Central memory CD8-positive, alpha-beta T cell (primary cell): Measurements from ENCODE around the gene HSPH1.

Experiments
- ATAC-seq: fragments of 150-1000 bp; cut with Tn5 transposase; replicated peaks from 2 replicates; pipeline ENCODE4 v1.10.0; 2022; ENCODE audit warnings: mild to moderate bottlenecking, moderate FRiP score, moderate number of reproducible peaks; ENCODE audit not compliant: poor library complexity, severe bottlenecking; ENCODE audit errors: extremely low read depth
- DNase-seq, 2 donors: peaks; one replicate each; pipeline ENCODE4 v3.0.0; 2021; ENCODE audit warnings: low spot score in 2 of 2
- H3K27ac Mint-ChIP-seq: one replicate; pipeline ENCODE4 v1.8.0; 2022; ENCODE audit warnings: low read depth, mild to moderate bottlenecking, moderate library complexity, mixed read lengths
- H3K27me3 Mint-ChIP-seq: one replicate; pipeline ENCODE4 v1.8.0; 2022; ENCODE audit warnings: mixed read lengths
- H3K36me3 Mint-ChIP-seq: one replicate; pipeline ENCODE4 v1.8.0; 2022; ENCODE audit warnings: mild to moderate bottlenecking, moderate library complexity, mixed read lengths; ENCODE audit not compliant: insufficient read depth
- H3K4me1 Mint-ChIP-seq: one replicate; pipeline ENCODE4 v1.8.0; 2022; ENCODE audit warnings: mixed read lengths
- H3K4me3 Mint-ChIP-seq: one replicate; pipeline ENCODE4 v1.8.0; 2022; ENCODE audit warnings: mild to moderate bottlenecking, moderate library complexity, mixed read lengths
- H3K9me3 Mint-ChIP-seq: one replicate; pipeline ENCODE4 v1.8.0; 2022; ENCODE audit warnings: mixed read lengths

The HSPH1 gene

DNA sequence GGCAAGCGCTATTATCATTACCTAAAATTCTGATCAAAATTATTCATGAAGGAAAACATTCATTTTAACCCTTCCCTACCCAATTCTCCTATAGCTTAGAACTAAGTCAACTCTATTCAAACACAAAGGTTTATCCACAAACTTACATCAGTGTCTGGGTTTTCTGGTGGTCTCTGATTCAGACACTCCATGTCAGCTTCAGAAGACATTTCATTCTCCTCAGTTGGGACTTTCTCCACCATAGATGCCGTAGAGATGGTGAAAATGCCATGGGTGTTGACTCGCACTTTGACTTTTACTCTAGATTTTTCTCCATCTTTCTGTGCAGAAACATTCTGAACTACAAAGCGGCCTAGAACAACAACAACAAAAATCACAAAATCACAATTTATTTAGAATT lies 16.3 kb downstream of the HSPH1 start:
- H3K4me1 Mint-ChIP-seq = peaks cover 23% of the 10 kb centered on the region
- DNase-seq (no peak), ATAC-seq (no peak)
- no peak overlapping the region for H3K4me3 Mint-ChIP-seq
- no peaks in the 10 kb centered on the region for H3K27me3 Mint-ChIP-seq
- no peaks in the 10 kb centered on the region for H3K9me3 Mint-ChIP-seq
- peaks cover 86% of the 10 kb centered on the region for H3K36me3 Mint-ChIP-seq
- peak overlapping the region; percentile 86 for H3K27ac Mint-ChIP-seq

GRCh38 chr13:31138515-31138914 lies 23.2 kb downstream of the HSPH1 start:
- H3K27ac Mint-ChIP-seq = no peak overlapping the region
- H3K27me3 Mint-ChIP-seq = no peaks in the 10 kb centered on the region
- H3K4me1 Mint-ChIP-seq = no peaks in the 10 kb centered on the region
- DNase-seq (no peak), ATAC-seq (no peak)
- H3K4me3 Mint-ChIP-seq = no peak overlapping the region
- no peaks in the 10 kb centered on the region for H3K9me3 Mint-ChIP-seq
- H3K36me3 Mint-ChIP-seq = peaks cover 75% of the 10 kb centered on the region

GRCh38 chr13:31136724-31137123 lies 25.0 kb downstream of the HSPH1 start:
- H3K9me3 Mint-ChIP-seq = no peaks in the 10 kb centered on the region
- DNase-seq (no peak), ATAC-seq (no peak)
- H3K27me3 Mint-ChIP-seq = no peaks in the 10 kb centered on the region
- no peak overlapping the region for H3K4me3 Mint-ChIP-seq
- H3K36me3 Mint-ChIP-seq = peaks cover 62% of the 10 kb centered on the region
- H3K4me1 Mint-ChIP-seq = no peaks in the 10 kb centered on the region
- peak overlapping the region; percentile 25 for H3K27ac Mint-ChIP-seq

GRCh38 chr13:31134039-31134711 lies 27.5 kb downstream of the HSPH1 start:
- DNase-seq (no peak), ATAC-seq (no peak)
- Mint-ChIP-seq H3K4me3 (no peak overlapping the region), H3K27ac (no peak overlapping the region), H3K9me3 (no peaks in the 10 kb centered on the region), H3K27me3 (peaks cover 2% of the 10 kb centered on the region), H3K4me1 (peaks cover 5% of the 10 kb centered on the region), H3K36me3 (peaks cover 37% of the 10 kb centered on the region)

DNA sequence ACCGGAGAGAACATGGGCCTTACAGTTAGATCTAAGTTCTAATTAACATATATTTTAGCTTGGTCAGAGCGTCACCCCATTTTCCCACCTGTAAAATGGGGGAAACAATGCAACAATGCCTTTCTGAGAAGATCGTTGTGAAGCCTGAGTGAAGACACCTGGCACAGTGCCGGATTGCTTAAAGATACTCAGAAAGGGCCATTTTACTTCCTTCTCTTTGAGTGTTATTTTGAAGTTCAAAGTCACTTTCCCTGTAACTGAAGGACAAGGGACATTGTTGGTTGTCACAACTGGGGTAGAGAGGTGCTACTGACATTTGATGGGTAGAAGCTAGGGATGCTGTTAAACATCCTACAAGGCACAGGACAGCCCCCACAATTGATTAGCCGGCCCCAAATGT lies 28.1 kb downstream of the HSPH1 start:
- Mint-ChIP-seq H3K9me3 (no peaks in the 10 kb centered on the region), H3K27me3 (peaks cover 8% of the 10 kb centered on the region), H3K27ac (no peak overlapping the region), H3K4me1 (peaks cover 5% of the 10 kb centered on the region), H3K36me3 (peaks cover 31% of the 10 kb centered on the region), H3K4me3 (no peak overlapping the region)
- no peak for DNase-seq
- ATAC-seq = no peak

GRCh38 chr13:31131470-31131961 lies 30.2 kb downstream of the HSPH1 start:
- H3K4me1 Mint-ChIP-seq = peaks cover 5% of the 10 kb centered on the region
- ATAC-seq (no peak), DNase-seq (no peak)
- H3K4me3 Mint-ChIP-seq = no peak overlapping the region
- H3K36me3 Mint-ChIP-seq = peaks cover 11% of the 10 kb centered on the region
- no peaks in the 10 kb centered on the region for H3K9me3 Mint-ChIP-seq
- H3K27me3 Mint-ChIP-seq = peaks cover 24% of the 10 kb centered on the region
- H3K27ac Mint-ChIP-seq = no peak overlapping the region

DNA sequence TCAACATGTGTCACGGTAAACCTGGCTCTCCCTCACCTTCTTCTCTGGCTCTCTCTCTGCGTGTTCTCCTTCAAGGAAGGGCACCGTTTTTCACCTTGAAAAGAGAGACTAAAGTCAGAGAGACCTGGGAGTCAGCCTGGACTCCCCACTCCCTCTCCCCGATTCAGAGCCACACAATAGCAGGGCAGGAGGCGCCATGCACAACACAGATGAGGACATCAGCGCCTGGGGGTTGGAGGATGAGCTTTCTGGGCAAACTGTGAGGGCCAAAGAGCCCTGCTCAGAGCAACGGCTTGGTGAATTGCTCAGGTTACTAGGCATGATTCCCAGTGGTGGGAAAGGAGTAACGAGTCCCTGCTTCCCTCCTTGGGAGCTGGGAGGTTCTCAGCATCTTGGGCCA lies 32.3 kb downstream of the HSPH1 start:
- H3K27ac Mint-ChIP-seq = no peak overlapping the region
- DNase-seq (no peak), ATAC-seq (no peak)
- H3K4me3 Mint-ChIP-seq = no peak overlapping the region
- H3K9me3 Mint-ChIP-seq = no peaks in the 10 kb centered on the region
- peaks cover 5% of the 10 kb centered on the region for H3K4me1 Mint-ChIP-seq
- peaks cover 2% of the 10 kb centered on the region for H3K36me3 Mint-ChIP-seq
- peaks cover 45% of the 10 kb centered on the region for H3K27me3 Mint-ChIP-seq

GRCh38 chr13:31124204-31124603 lies 37.5 kb downstream of the HSPH1 start:
- no peak for ATAC-seq
- Mint-ChIP-seq H3K36me3 (no peaks in the 10 kb centered on the region), H3K9me3 (no peaks in the 10 kb centered on the region), H3K27ac (no peak overlapping the region), H3K4me1 (no peaks in the 10 kb centered on the region), H3K4me3 (no peak overlapping the region), H3K27me3 (peaks cover 89% of the 10 kb centered on the region)
- no peak for DNase-seq

DNA sequence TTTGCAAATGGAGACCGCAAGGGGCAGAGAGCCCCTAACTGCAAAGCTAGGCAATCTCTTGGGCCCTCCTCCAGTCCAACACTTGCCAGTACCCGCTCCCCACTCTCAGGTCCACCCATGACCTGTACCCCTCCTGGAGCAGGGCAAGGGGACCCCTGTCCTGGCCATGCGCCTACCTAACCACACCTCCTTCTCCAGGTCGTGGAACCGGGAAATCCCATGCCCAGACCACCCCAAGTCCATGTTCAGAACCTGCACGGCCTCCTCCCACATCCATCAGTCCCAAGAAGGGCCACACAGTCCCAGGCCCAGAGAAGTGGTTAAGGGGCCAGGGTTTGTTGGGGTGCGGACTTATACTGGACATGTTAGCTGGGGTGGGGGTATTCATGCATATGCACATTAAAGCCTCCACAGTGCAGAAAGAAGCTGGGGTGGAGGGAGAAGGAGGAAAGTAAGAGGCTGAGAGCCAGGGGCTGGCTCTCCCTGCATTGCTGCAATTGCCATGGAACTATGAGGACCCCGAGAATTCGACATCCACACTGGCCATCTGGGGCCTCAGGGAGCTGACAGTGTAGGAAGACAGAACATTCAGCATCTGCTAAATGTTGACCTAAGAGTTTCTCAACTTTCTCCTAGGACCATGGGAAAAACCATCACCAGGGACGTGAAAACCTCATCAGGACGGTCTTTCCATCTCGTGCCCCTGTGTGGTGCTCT lies 39.0 kb downstream of the HSPH1 start:
- Mint-ChIP-seq H3K36me3 (no peaks in the 10 kb centered on the region), H3K27ac (no peak overlapping the region), H3K4me3 (no peak overlapping the region), H3K27me3 (peaks cover 94% of the 10 kb centered on the region), H3K4me1 (no peaks in the 10 kb centered on the region), H3K9me3 (no peaks in the 10 kb centered on the region)
- ATAC-seq = no peak
- DNase-seq = no peak

DNA sequence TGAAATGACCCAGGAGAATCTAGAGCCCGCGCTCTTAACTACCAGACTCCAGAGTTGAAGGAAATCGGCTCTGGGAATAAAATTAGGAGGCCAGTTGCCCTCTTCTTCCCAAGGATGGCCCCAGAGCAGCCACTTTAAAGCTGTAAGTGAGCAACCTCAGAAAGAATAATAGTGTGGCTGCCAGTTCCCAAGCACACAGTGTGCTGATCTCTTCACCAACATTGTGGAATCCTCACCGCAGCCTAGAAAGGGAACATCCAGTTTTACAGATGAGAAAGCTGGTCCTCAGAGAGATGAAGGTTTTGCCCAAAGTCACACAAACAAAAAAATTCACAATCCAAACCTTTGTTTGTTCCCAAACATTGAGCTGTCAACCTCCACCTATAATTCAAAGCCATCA lies 39.6 kb downstream of the HSPH1 start:
- peaks cover 94% of the 10 kb centered on the region for H3K27me3 Mint-ChIP-seq
- no peak overlapping the region for H3K4me3 Mint-ChIP-seq
- H3K9me3 Mint-ChIP-seq = no peaks in the 10 kb centered on the region
- DNase-seq = no peak
- no peaks in the 10 kb centered on the region for H3K4me1 Mint-ChIP-seq
- no peak for ATAC-seq
- no peaks in the 10 kb centered on the region for H3K36me3 Mint-ChIP-seq
- H3K27ac Mint-ChIP-seq = no peak overlapping the region

DNA sequence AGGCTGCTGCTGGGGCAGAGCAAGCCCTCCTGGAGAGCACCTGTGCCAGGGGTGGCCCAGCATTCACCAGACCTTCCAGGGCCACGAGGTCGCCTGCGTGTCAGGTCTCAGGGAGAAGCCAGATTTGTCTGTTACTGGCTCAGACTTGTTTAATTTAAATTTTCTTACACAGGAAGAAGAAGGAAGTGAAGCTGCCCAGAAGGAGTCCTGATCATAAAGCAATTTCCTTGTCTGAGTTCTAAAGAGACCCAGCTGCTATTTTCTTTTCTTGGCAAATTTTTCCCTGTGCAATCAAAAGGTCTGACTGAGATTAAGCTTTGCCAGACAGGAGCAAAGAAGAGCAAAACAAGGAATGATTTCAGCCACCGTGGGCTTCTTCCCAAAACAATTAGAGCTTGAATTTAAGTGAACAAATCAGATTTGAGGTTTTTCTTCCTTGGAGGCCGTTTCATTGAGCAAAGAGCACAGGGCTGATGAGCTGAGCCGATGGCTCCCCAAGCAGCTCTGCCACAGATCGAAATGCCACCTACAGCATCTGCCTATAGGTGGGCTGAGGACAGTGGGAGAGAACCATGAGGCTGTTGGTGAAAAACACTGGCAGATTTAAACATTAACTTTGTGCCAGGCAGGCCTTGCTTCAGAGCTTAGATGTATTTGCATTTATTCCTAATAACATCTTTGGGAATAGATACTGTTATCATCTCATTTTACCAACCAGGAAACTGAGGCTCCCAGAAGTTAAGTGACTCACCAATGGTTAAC lies 40.1 kb downstream of the HSPH1 start:
- DNase-seq (no peak), ATAC-seq (no peak)
- no peaks in the 10 kb centered on the region for H3K9me3 Mint-ChIP-seq
- no peaks in the 10 kb centered on the region for H3K36me3 Mint-ChIP-seq
- no peak overlapping the region for H3K4me3 Mint-ChIP-seq
- no peaks in the 10 kb centered on the region for H3K4me1 Mint-ChIP-seq
- no peak overlapping the region for H3K27ac Mint-ChIP-seq
- H3K27me3 Mint-ChIP-seq = peaks cover 94% of the 10 kb centered on the region

DNA sequence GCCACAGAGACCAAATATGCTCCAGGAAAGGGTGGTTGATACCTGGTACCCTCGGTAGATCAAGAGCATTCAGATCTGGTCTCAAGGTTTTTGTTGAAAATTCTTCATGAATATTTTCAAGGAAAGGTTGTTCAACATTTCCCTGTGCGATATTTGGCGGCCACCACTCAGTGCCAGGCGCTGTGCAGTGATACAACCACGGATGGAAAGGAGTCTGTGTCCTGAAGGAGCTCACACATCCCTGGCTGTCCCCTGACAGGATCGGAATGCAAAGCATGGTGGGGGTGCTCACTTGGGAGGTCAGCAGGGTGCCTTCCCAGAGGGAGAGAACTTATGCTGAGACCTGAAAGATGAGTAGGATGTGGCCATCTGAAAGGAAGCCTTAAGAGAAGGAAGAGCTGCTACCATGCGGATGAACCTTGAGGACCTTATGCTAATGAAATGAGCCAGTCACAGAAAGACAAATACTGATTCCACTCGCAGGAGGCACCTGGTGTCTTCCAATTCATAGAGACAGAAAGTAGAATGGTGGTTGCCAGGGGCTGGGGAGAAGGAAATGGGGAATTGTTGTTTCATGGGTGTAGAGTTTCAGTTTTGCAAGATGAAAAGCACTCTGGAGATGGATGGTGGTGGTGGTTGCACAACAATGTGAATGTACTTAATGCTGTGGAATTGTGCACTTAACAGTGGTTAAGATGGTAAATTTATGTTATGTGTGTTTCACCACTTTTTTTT lies 41.6 kb downstream of the HSPH1 start:
- no peak overlapping the region for H3K27ac Mint-ChIP-seq
- no peaks in the 10 kb centered on the region for H3K9me3 Mint-ChIP-seq
- no peak for DNase-seq
- no peaks in the 10 kb centered on the region for H3K36me3 Mint-ChIP-seq
- no peak for ATAC-seq
- H3K4me1 Mint-ChIP-seq = no peaks in the 10 kb centered on the region
- H3K27me3 Mint-ChIP-seq = peaks cover 92% of the 10 kb centered on the region
- H3K4me3 Mint-ChIP-seq = no peak overlapping the region
